Colonic mucosa (tissue), 4 donors: ENCODE data around the gene RGS19. TPM values are rescaled to one million over a fixed set of nuclear protein-coding genes. Genes with fewer than 3 reads are reported as not detected.

Experiments
- DNase-seq: peaks from one replicate; pipeline ENCODE4 v3.0.0-alpha.2; 2020
- H3K27ac ChIP-seq: fragments of 200-600 bp; one replicate; pipeline ENCODE4 v1.8.0; 2021
- H3K27me3 ChIP-seq: fragments of 200-600 bp; one replicate; pipeline ENCODE4 v1.8.0; 2021
- H3K36me3 ChIP-seq: fragments of 200-600 bp; one replicate; pipeline ENCODE4 v1.8.0; 2021
- H3K4me1 ChIP-seq: fragments of 200-600 bp; one replicate; pipeline ENCODE4 v1.8.0; 2021; ENCODE audit warnings: mild to moderate bottlenecking
- H3K4me3 ChIP-seq: fragments of 200-600 bp; one replicate; pipeline ENCODE4 v1.8.0; 2021
- H3K9ac ChIP-seq, 2 donors: one replicate each; pipeline ENCODE4 v1.7.0; 2013; ENCODE audit warnings: control low read depth in 2 of 2, low read depth in 2 of 2, low read length in 2 of 2
- H3K9me3 ChIP-seq: fragments of 200-600 bp; one replicate; pipeline ENCODE4 v1.8.0; 2021
- CTCF ChIP-seq: fragments of 200-600 bp; IDR thresholded peaks from one replicate; pipeline ENCODE4 v1.8.0; 2022; ENCODE audit warnings: antibody characterized with exemption, mild to moderate bottlenecking
- intact Hi-C: fragments of 100-400 bp; cut with DNase I; formaldehyde crosslinking; loops from one replicate; pipeline ENCODE4 v1.14.1; 2022
- total RNA-seq, 2 donors: library from RNA; stranded (reverse); fragmentation: NEBNext Ultra II Directional in 1 of 2; extraction: Animal tissue kit (Norgen Biotek cat#: 25700) in 1 of 2; gene quantifications; one replicate each; pipeline ENCODE4 v1.2.1, GENCODE V29; 2021
- donor health status: healthy.
- donor health status: DM: no; HTN: no; CAD: no.
- donor health status: DM: no; HTN: no; CAD: no.

RGS19 gene
- total RNA-seq, 2 donors from 2014 or later: 3.4 to 4.5 TPM

DNA sequence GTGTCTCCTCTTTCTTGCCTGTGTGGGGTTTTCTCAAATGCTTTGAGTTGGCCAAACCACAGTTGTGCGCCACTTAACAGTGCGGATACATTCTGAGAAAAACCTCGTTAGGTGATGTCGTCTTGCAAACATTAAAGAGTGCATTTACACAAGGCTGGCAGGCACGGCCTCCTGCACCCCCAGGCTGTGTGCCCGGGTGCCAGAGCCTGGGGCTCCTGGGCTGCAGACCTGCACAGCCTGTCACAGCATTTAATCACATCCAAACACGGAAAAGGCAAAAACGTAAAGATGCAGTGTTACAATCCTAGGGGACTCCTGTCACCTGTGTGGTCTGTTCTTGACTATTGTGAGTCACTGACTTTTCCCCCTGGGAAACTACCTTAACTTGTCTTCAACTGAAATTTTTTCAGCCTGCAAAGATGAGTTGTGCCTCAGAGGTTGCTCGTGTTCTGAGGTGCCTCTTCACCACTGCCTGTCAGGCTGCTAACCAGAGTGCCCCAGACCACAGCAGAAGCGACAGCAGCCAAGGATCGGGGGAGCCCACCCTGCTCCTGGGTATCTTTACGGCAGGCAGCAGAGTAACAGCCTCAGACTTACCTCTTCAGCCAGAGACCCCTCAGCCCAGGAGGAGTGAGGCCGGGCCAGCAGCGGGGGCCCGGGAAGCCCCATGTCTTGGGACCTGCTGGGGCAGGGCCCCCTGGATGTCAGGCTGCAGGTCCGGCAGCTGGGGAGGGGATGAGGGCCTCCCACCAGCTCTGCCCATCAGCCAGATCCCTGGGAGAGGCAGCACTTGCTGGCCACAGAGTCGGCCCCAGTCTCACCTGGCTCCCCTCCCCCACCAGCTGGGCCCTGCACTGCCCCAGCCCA is 44.0 kb downstream of the RGS19 start:
- H3K36me3 ChIP-seq: peaks cover 8% of the 10 kb centered on the region
- DNase-seq: no peak

GRCh38 chr20:64033981-64034493 is 45.3 kb downstream of the RGS19 start:
- TF ChIP-seq CTCF: no peak
- peaks cover 16% of the 10 kb centered on the region for H3K36me3 ChIP-seq
- intact Hi-C loops: no loop called here
- H3K27ac ChIP-seq: no peak overlapping the region
- no peak overlapping the region for H3K9ac ChIP-seq
- no peaks in the 10 kb centered on the region for H3K9me3 ChIP-seq
- no peak overlapping the region for H3K4me3 ChIP-seq
- H3K27me3 ChIP-seq: peaks cover 18% of the 10 kb centered on the region
- H3K4me1 ChIP-seq: peaks cover 16% of the 10 kb centered on the region
- DNase-seq: no peak

More for the DNA sequence above, 44.0 kb downstream of the RGS19 start:
- Histone ChIP-seq H3K27me3 (peaks cover 19% of the 10 kb centered on the region), H3K4me1 (peaks cover 11% of the 10 kb centered on the region), H3K9me3 (no peaks in the 10 kb centered on the region), H3K9ac (no peak overlapping the region), H3K27ac (no peak overlapping the region), H3K4me3 (no peak overlapping the region)
- intact Hi-C loops: no loop called here
- no peak for TF ChIP-seq CTCF

- H3K9ac ChIP-seq: no peak overlapping the region
- H3K36me3 ChIP-seq: peaks cover 16% of the 10 kb centered on the region
- no peak for TF ChIP-seq CTCF
These were observed 46.4 kb downstream of the RGS19 start for GRCh38 chr20:64032706-64033624.

DNA sequence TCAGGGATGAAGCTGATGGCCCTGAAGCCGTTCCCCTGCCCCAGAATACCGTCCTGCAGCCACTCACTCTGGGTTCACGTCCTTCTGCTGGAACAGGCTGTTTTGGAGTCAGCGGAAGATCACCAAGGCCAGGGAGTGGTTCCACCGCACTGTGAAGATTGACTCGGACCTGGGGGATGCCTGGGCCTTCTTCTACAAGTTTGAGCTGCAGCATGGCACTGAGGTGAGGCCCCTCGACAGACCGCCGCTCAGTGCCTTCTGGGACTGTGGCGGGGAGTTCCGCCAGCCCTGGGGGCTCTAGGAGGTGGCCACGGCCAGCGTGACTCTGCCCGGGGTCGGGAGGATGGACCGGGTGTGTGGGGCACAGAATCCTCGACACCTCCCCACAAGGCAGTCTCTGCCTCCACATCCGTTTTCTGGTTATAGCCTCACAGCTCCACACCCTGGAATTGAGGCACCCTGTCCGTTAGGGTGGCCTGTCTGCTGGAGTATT is 47.5 kb downstream of the RGS19 start:
- H3K4me1 ChIP-seq: peaks cover 10% of the 10 kb centered on the region
- DNase-seq: no peak
- no peak overlapping the region for H3K9ac ChIP-seq
- no peak overlapping the region for H3K4me3 ChIP-seq
- peaks cover 10% of the 10 kb centered on the region for H3K27me3 ChIP-seq
- peaks cover 25% of the 10 kb centered on the region for H3K36me3 ChIP-seq
- no peak overlapping the region for H3K27ac ChIP-seq
- no peak for TF ChIP-seq CTCF
- intact Hi-C loops: no loop called here
- no peaks in the 10 kb centered on the region for H3K9me3 ChIP-seq

More at GRCh38 chr20:64032706-64033624, 46.4 kb downstream of the RGS19 start:
- Histone ChIP-seq H3K4me1 (peaks cover 13% of the 10 kb centered on the region), H3K27me3 (peaks cover 18% of the 10 kb centered on the region), H3K27ac (no peak overlapping the region), H3K9me3 (no peaks in the 10 kb centered on the region), H3K4me3 (no peak overlapping the region)
- intact Hi-C loops: no loop called here
- no peak for DNase-seq
